ENCODE results near the gene TRAK1. TPM values are rescaled to one million over a fixed set of nuclear protein-coding genes. Genes with fewer than 3 reads are reported as not detected.
A peak's percentile ranks its signal among the peaks of the same experiment; 100 is the strongest.

Gene TRAK1
- polyA plus RNA-seq, 3 donors = 6.6 to 40.8 (median 7.0) TPM

GRCh38 chr3:42173307-42173706 lies 82.2 kb downstream of the TRAK1 start:
- no peak overlapping the region for H3K4me3 ChIP-seq (replicated peaks in 1 of 3; ENCODE audit: low read depth in 2 of 3, low read length in 3 of 3)
- peaks cover 6 to 12% of the 10 kb centered on the region in 2 donors for H3K4me1 ChIP-seq (ENCODE audit: control insufficient read depth in 1 of 2, insufficient read depth in 2 of 2, low read length in 2 of 2)
- H3K36me3 ChIP-seq (replicated peaks in 1 of 2; ENCODE audit: control insufficient read depth in 1 of 2, insufficient read depth in 2 of 2, low read length in 2 of 2) = peaks cover 9 to 19% of the 10 kb centered on the region in 2 donors
- peaks cover 93% of the 10 kb centered on the region for H4K20me1 ChIP-seq (ENCODE audit: insufficient read depth, low read length)
- no peak for DNase-seq
- H2AFZ ChIP-seq (ENCODE audit: insufficient read depth, low read depth, low read length, poor library complexity, severe bottlenecking) = no peak overlapping the region
- Mint-ChIP-seq H3K36me3 (peaks cover 13 to 18% of the 10 kb centered on the region in 2 donors), H3K4me3 (no peak overlapping the region), H3K9me3 (no peaks in the 10 kb centered on the region), H3K27ac (peak overlapping the region in 3 of 7 donors; percentile 18 to 44 (median 41)), H3K4me1 (peaks cover 30% of the 10 kb centered on the region), H3K27me3 (ENCODE audit: low read depth in 3 of 3) (peaks cover 0 to 5% (median 0%) of the 10 kb centered on the region in 3 donors)
- H3K27me3 ChIP-seq (ENCODE audit: control insufficient read depth in 2 of 2, insufficient read depth in 2 of 2, low read length in 2 of 2) = no peaks in the 10 kb centered on the region
- H3K27ac ChIP-seq (ENCODE audit: low read depth in 1 of 2, low read length in 2 of 2) = no peak overlapping the region
- intact Hi-C loops (cut with micrococcal nuclease) = no loop called here
- peaks cover 8% of the 10 kb centered on the region for H3K79me2 ChIP-seq (ENCODE audit: insufficient read depth, low read length)
- no peak for TF ChIP-seq CTCF (IDR thresholded peaks at IDR 0.05)
- H3K4me2 ChIP-seq (replicated peaks; ENCODE audit: extremely low read depth, low read length, poor library complexity, severe bottlenecking) = no peak overlapping the region
- 12% methylated on average over 5 of the region's 6 CpGs for WGBS (ENCODE audit: insufficient coverage)
- no peaks in the 10 kb centered on the region for H3K9me3 ChIP-seq (replicated peaks in 1 of 2; ENCODE audit: control insufficient read depth in 1 of 2, insufficient read depth in 1 of 2, low read length in 2 of 2)
- no peak overlapping the region for H3K9ac ChIP-seq (ENCODE audit: insufficient read depth, low read length, poor library complexity, severe bottlenecking)

GRCh38 chr3:42174679-42175385 lies 83.7 kb downstream of the TRAK1 start:
- no peak for TF ChIP-seq CTCF (IDR thresholded peaks at IDR 0.05)
- H3K27ac ChIP-seq (ENCODE audit: low read depth in 1 of 2, low read length in 2 of 2) = no peak overlapping the region
- peaks cover 90% of the 10 kb centered on the region for H4K20me1 ChIP-seq (ENCODE audit: insufficient read depth, low read length)
- no peak overlapping the region for H3K4me2 ChIP-seq (replicated peaks; ENCODE audit: extremely low read depth, low read length, poor library complexity, severe bottlenecking)
- H3K4me3 Mint-ChIP-seq = no peak overlapping the region
- no peak overlapping the region for H3K9ac ChIP-seq (ENCODE audit: insufficient read depth, low read length, poor library complexity, severe bottlenecking)
- H3K27ac Mint-ChIP-seq = peak overlapping the region in 1 of 7 donors; percentile 4
- no peaks in the 10 kb centered on the region for H3K9me3 ChIP-seq (replicated peaks in 1 of 2; ENCODE audit: control insufficient read depth in 1 of 2, insufficient read depth in 1 of 2, low read length in 2 of 2)
- peaks cover 15 to 33% of the 10 kb centered on the region in 2 donors for H3K36me3 Mint-ChIP-seq
- WGBS (ENCODE audit: insufficient coverage) = 95% methylated on average over 4 of the region's 10 CpGs
- no peak overlapping the region for H3K4me3 ChIP-seq (replicated peaks in 1 of 3; ENCODE audit: low read depth in 2 of 3, low read length in 3 of 3)
- DNase-seq = no peak
- H3K9me3 Mint-ChIP-seq = no peaks in the 10 kb centered on the region
- H3K36me3 ChIP-seq (replicated peaks in 1 of 2; ENCODE audit: control insufficient read depth in 1 of 2, insufficient read depth in 2 of 2, low read length in 2 of 2) = peaks cover 9 to 34% of the 10 kb centered on the region in 2 donors
- intact Hi-C loops (cut with micrococcal nuclease) = no loop called here
- no peak overlapping the region for H2AFZ ChIP-seq (ENCODE audit: insufficient read depth, low read depth, low read length, poor library complexity, severe bottlenecking)
- peaks cover 25% of the 10 kb centered on the region for H3K4me1 Mint-ChIP-seq
- H3K27me3 Mint-ChIP-seq (ENCODE audit: low read depth in 3 of 3) = peaks cover 0 to 6% (median 0%) of the 10 kb centered on the region in 3 donors
- H3K27me3 ChIP-seq (ENCODE audit: control insufficient read depth in 2 of 2, insufficient read depth in 2 of 2, low read length in 2 of 2) = no peaks in the 10 kb centered on the region
- H3K4me1 ChIP-seq (ENCODE audit: control insufficient read depth in 1 of 2, insufficient read depth in 2 of 2, low read length in 2 of 2) = peaks cover 3 to 12% of the 10 kb centered on the region in 2 donors
- H3K79me2 ChIP-seq (ENCODE audit: insufficient read depth, low read length) = peaks cover 8% of the 10 kb centered on the region

All from CD14-positive monocyte (primary cell).